Stimulated activated CD8-positive, alpha-beta memory T cell treated with anti-CD3 and anti-CD28 coated beads, Interleukin-7, amount 100 ng/mL, for 48 hours (primary cell): ENCODE data around the gene TMEM145.

Experiments used
- DNase-seq, 2 donors: peaks; one replicate each; pipeline ENCODE4 v3.0.0-alpha.2; 2020; ENCODE audit warnings: low read depth in 1 of 2; ENCODE audit errors: extremely low read depth in 1 of 2

The TMEM145 gene

GRCh38 chr19:42357290-42357689, 44.2 kb downstream of the TMEM145 start:
- DNase-seq = no peak

GRCh38 chr19:42360787-42361544, 47.9 kb downstream of the TMEM145 start:
- DNase-seq = no peak

GRCh38 chr19:42361545-42361910, 48.4 kb downstream of the TMEM145 start:
- no peak for DNase-seq

GRCh38 chr19:42362342-42362741, 49.2 kb downstream of the TMEM145 start:
- DNase-seq = no peak

- DNase-seq = no peak
These were observed 49.9 kb downstream of the TMEM145 start for GRCh38 chr19:42362891-42363440.

- no peak for DNase-seq
These were observed 50.7 kb downstream of the TMEM145 start for GRCh38 chr19:42363614-42364346.

- no peak for DNase-seq
These were observed 53.6 kb downstream of the TMEM145 start for GRCh38 chr19:42366673-42367072.

GRCh38 chr19:42367929-42368328, 54.8 kb downstream of the TMEM145 start:
- DNase-seq = no peak

- DNase-seq = no peak
These were observed 55.3 kb downstream of the TMEM145 start for GRCh38 chr19:42368360-42368759.

GRCh38 chr19:42368765-42369164, 55.7 kb downstream of the TMEM145 start:
- DNase-seq = no peak

- no peak for DNase-seq
These were observed 56.4 kb downstream of the TMEM145 start for GRCh38 chr19:42369433-42370067.

GRCh38 chr19:42370068-42370520, 57.0 kb downstream of the TMEM145 start:
- DNase-seq = no peak

- DNase-seq = no peak
These were observed 57.6 kb downstream of the TMEM145 start for GRCh38 chr19:42370626-42371175.
